HepG2 (cell line): ENCODE data around the gene EMILIN1. TPM values are rescaled to one million over a fixed set of nuclear protein-coding genes. Genes with fewer than 3 reads are reported as not detected.

Experiments used
- CAMTA2 ChIP-seq: sonication (generic); formaldehyde crosslinking; IDR thresholded peaks from 2 replicates; pipeline ENCODE4 v1.4.0; 2020; ENCODE audit warnings: mild to moderate bottlenecking, missing genetic modification reagents, borderline replicate concordance
- CENPBD1 ChIP-seq: sonication (generic); formaldehyde crosslinking; IDR thresholded peaks from 2 replicates; pipeline ENCODE4 v1.8.0; 2022; ENCODE audit warnings: missing genetic modification reagents, low read depth, mild to moderate bottlenecking, borderline replicate concordance
- KIAA2018 ChIP-seq: sonication (generic); formaldehyde crosslinking; IDR thresholded peaks from 2 replicates; pipeline ENCODE4 v1.5.0; 2020; ENCODE audit warnings: mild to moderate bottlenecking, missing genetic modification reagents, borderline replicate concordance
- NFKB2 ChIP-seq: sonication (generic); formaldehyde crosslinking; IDR thresholded peaks from 2 replicates; pipeline ENCODE4 v1.4.0; 2020; ENCODE audit warnings: missing genetic modification reagents, borderline replicate concordance
- PHF21A ChIP-seq: sonication (generic); formaldehyde crosslinking; IDR thresholded peaks from 2 replicates; pipeline ENCODE4 v1.5.0; 2020; ENCODE audit warnings: mild to moderate bottlenecking, missing genetic modification reagents
- PITX1 ChIP-seq: sonication (generic); formaldehyde crosslinking; IDR thresholded peaks from 2 replicates; pipeline ENCODE4 v1.5.1; 2020; ENCODE audit warnings: mild to moderate bottlenecking, missing genetic modification reagents
- THYN1 ChIP-seq: sonication (generic); formaldehyde crosslinking; IDR thresholded peaks from 2 replicates; pipeline ENCODE4 v1.8.1; 2023; ENCODE audit warnings: low read depth, mild to moderate bottlenecking, moderate library complexity, missing genetic modification reagents, borderline replicate concordance
- WIZ ChIP-seq: sonication (generic); formaldehyde crosslinking; IDR thresholded peaks from 2 replicates; pipeline ENCODE4 v1.5.1; 2020; ENCODE audit warnings: mild to moderate bottlenecking, missing genetic modification reagents
- ZNF235 ChIP-seq: sonication (generic); formaldehyde crosslinking; IDR thresholded peaks from 2 replicates; pipeline ENCODE4 v1.8.1; 2023; ENCODE audit warnings: mild to moderate bottlenecking, missing genetic modification reagents, borderline replicate concordance
- ZNF34 ChIP-seq: sonication (generic); formaldehyde crosslinking; IDR thresholded peaks from 2 replicates; pipeline ENCODE4 v1.4.0; 2020; ENCODE audit warnings: mild to moderate bottlenecking, missing genetic modification reagents, borderline replicate concordance
- ZNF550 ChIP-seq: sonication (generic); formaldehyde crosslinking; IDR thresholded peaks from 2 replicates; pipeline ENCODE4 v1.4.0; 2020; ENCODE audit warnings: mild to moderate bottlenecking, missing genetic modification reagents, borderline replicate concordance
- ZNF556 ChIP-seq: sonication (generic); formaldehyde crosslinking; IDR thresholded peaks from 2 replicates; pipeline ENCODE4 v1.4.0; 2020; ENCODE audit warnings: mild to moderate bottlenecking, missing genetic modification reagents, borderline replicate concordance
- ZNF644 ChIP-seq: IDR thresholded peaks from 2 replicates; pipeline ENCODE4 v1.6.1; 2016; ENCODE audit warnings: low read depth
- polyA plus RNA-seq, 8 experiments: library from polyadenylated mRNA; depleted of rRNA in 3 of 8; stranded (reverse) in 7 of 8; unstranded in 1 of 8; fragments of >200 nt; fragmentation: Illumina TruSeq in 4 of 8; extraction: Trizol in 4 of 8; gene quantifications; 2 replicates each; pipeline versions ENCODE4 v1.2.1 to v1.2.3, GENCODE V29; 2011 to 2016; ENCODE audit warnings: low read depth in 4 of 8, missing spikeins in 1 of 8, mixed read lengths in 1 of 8; ENCODE audit not compliant: insufficient read depth in 1 of 8
- total RNA-seq, 5 experiments: library from RNA; depleted of rRNA; stranded (reverse); fragments of >200 nt; fragmentation: Illumina TruSeq; extraction: Trizol; gene quantifications; 2 replicates each; pipeline ENCODE4 v1.2.3, GENCODE V29; 2016; ENCODE audit warnings: low read depth in 1 of 5
- TF ChIP-seq, protein P1 (sequence below): sonication (generic); formaldehyde crosslinking; IDR thresholded peaks from 2 replicates; pipeline ENCODE4 v1.4.0; 2020; ENCODE audit warnings: missing genetic modification reagents

The EMILIN1 gene
- total and polyA plus RNA-seq, 2 of the 13 experiments (the other 11 are each of a cell fraction or from before 2014, with no cell fraction given), result 8.1 to 9.7 TPM

DNA sequence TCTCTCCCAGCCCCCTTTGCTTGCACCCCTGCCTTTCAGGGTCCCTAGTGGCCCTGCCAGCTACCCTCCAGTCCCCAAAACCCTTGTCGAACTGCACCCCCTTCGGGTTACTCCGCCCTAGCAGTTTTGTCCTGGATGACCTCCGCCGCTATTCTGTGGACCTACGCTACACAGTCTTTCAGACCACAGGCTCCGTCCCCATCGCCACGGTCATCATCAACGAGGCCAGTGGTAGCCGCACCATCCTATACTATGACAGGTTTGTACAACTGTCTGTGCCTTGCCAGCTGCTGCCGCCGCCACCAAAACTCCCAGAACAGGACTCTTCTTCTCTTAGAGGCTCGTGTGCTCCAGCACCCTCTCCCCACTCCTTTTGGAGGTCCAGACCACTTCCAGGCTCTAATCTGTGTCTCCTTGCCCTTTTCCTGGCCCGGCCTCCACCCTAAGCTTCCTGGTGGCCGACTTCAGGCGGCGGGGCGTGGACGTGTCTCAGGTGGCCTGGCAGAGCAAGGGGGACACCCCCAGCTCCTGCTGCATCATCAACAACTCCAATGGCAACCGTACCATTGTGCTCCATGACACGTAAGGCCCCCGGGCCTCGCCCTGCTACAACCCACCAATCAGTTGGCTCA, 16.1 kb downstream of the EMILIN1 start (continued):
- TF ChIP-seq PHF21A (CRISPR knock-in tag) (no peak), CAMTA2 (CRISPR knock-in tag) (0 out of 2 replicates have a peak, but pooled peaks have one; percentile 35), ZNF556 (CRISPR knock-in tag) (no peak), PITX1 (CRISPR knock-in tag) (peak; percentile 20; the same call in 1 of the 2 replicates), WIZ (CRISPR knock-in tag) (no peak), ZNF550 (CRISPR knock-in tag) (peak; percentile 12; the same call in 1 of the 2 replicates), ZNF644 (no peak), NFKB2 (CRISPR knock-in tag) (peak; percentile 61; the same call in 1 of the 2 replicates), ZNF235 (CRISPR knock-in tag) (peak; percentile 73; the same call in 1 of the 2 replicates), THYN1 (0 out of 2 replicates have a peak, but pooled peaks have one; percentile 13), CENPBD1 (CRISPR knock-in tag) (0 out of 2 replicates have a peak, but pooled peaks have one; percentile 59), ZNF34 (no peak), KIAA2018 (no peak)
- TF ChIP-seq, protein P1, sequence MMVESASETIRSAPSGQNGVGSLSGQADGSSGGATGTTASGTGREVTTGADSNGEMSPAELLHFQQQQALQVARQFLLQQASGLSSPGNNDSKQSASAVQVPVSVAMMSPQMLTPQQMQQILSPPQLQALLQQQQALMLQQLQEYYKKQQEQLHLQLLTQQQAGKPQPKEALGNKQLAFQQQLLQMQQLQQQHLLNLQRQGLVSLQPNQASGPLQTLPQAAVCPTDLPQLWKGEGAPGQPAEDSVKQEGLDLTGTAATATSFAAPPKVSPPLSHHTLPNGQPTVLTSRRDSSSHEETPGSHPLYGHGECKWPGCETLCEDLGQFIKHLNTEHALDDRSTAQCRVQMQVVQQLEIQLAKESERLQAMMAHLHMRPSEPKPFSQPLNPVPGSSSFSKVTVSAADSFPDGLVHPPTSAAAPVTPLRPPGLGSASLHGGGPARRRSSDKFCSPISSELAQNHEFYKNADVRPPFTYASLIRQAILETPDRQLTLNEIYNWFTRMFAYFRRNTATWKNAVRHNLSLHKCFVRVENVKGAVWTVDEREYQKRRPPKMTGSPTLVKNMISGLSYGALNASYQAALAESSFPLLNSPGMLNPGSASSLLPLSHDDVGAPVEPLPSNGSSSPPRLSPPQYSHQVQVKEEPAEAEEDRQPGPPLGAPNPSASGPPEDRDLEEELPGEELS (CRISPR knock-in tag), result 0 out of 2 replicates have a peak, but pooled peaks have one; percentile 14
